ENCODE data around the gene TMEM178B.

Gene TMEM178B

GRCh38 chr7:141497391-141497790 lies 423.5 kb downstream of the TMEM178B start:
- no peak for DNase-seq

DNA sequence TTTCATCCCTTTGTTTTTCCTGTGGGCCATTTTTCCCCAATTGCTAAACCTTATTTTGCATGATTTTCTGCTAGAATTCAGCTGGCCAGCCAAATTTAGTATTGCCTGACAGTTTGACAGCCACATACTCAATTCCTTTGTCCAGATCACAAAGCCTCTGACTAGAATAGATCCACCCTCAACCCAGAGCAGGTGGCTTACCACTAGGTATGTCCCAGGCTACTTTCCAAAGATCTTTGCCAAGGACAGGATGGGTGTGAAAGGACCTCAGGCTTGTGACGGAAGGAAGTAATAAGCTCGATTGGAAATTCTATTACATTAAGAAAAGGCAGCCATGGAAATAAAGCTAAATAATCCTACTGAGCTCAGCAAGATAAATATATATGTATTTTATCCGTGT lies 426.7 kb downstream of the TMEM178B start:
- DNase-seq: no peak

- DNase-seq: no peak
These were observed 427.6 kb downstream of the TMEM178B start for GRCh38 chr7:141501451-141501850.

DNA sequence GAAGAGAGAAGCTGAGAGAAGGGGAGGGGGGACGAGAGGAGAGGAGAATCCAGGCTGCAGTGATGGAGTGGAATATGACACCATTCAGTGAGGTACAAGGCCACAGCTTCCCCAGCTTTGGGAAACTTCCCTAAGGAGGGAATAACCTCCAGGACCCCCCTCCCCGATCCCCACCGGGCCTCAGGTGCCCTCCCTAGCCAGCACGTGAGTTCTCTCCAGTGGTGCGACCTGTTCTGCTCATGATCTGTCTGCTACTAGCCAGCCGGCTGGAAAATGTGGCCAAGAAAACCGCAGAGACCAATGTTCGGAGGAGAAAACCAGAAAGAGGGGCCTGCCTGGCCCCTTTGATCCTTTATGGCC lies 437.4 kb downstream of the TMEM178B start:
- no peak for DNase-seq

DNA sequence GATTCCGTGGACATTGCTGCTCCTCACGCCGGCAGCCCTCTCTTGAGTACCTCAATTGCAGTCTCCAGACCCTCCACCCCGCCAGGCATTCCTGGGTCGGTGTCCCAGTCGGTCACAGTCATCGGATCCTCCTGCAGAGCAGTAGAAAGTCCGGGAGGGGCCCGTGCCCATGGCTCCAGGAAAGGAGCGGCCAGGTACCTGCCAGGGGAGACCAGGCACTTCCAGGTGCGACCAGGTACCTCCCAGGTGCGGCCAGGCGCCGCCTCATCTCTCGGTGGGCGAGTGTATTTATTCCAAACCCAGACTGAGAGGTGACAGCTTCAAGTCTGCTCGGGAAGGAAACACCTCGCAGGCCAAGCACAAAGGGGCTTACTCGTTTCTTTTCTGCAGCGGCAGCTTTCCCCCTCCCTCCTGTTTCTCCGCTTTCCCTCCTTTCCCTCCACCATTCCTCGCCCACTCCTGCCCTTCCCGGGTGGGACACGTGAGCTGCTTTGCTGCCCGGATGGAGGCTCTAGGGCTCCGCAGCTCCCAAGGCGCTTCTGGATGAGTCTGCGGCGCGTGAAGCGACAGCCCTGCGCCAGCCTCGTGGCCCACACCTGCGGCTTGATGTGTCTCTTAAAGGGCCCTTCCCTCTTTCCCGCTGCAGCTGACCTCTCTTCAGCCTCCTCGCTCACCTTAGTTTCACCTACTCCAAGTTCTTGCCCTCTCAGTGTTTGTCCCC lies 438.0 kb downstream of the TMEM178B start:
- peak; percentile 20 for DNase-seq

- DNase-seq: no peak
These were observed 438.7 kb downstream of the TMEM178B start for GRCh38 chr7:141512597-141512996.

DNA sequence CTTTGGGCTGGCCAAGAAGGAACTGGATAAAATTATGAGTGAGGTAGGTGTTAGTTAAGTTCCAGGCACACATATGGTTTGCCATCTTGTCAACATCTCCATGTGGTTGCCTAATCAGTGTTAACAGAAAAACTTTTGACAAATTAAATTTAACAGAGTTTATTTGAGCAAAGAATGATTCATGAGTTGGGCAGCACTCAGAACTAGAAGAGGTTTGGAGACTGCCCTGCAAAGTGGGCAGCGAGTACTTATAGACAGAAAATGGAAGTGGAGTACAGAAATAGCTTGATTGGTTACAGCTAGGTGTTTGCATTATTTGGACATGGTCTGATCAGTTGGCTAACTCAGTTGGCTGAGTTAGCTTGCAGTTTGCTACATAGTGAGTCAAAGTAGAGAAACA lies 439.9 kb downstream of the TMEM178B start:
- DNase-seq: no peak

DNA sequence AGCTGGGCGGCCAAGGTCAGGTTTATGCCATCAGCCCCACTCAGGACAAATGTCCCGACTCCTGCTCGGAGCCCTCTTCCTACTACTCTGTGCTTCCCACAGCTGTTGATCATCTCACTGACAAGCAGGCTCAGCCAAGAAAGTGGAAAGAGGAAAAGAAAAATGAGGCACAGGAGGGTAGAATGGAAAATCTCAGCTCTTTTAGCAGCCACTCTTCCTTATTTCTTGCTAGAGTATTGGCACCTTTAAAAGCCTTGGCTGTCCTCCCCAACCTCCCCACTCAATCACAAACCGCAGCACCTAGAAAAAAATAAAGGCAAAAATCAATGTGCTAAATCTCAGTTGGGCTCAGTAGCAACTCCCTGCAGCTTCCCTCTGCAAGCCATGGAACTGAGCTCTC lies 442.1 kb downstream of the TMEM178B start:
- no peak for DNase-seq

GRCh38 chr7:141519623-141520022 lies 445.8 kb downstream of the TMEM178B start:
- no peak for DNase-seq

GRCh38 chr7:141522657-141523342 lies 448.9 kb downstream of the TMEM178B start:
- DNase-seq: no peak

DNA sequence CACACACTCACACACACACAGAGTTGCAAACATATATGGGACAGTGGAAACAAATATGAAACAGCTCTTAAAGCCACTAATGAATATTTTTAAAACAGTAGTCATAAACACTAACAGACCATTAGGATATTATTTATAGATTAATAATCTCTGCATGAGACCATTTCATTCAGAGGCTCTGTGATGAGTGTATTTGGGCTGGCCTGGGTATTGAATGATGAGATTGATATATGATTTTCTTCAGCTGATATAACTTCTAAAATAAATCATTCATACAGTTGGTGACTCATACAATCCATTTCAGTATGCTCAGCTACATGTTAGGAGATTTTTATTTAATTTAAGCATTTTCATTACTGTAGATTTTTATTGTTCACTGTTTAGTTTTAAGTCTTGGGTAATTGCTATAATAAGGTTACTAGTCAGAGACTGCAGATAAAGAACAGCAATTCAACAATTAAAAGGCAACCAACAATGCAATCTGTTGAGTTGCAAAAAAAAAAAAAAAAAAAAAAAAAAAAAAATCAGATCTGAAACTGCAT lies 452.2 kb downstream of the TMEM178B start:
- DNase-seq: no peak

DNA sequence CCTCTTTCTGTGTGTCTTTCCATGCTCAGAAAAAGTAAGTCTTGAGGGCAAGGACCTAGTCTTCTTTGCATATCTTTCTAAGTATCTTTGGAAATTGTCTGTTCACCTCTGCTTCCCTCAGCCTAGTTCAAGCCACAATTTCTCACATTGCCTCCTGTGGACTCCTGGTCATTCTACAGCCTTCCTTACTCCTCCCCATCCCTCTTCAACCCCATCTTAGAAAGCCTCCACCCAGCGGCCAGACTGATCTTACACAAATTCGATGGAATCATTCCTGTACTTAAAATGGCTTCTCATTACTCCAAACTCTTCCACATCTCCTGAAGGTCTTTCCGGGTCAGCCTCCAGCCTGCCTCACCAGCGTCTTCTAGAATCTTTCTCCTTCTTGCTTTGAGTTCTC lies 453.2 kb downstream of the TMEM178B start:
- DNase-seq: no peak

GRCh38 chr7:141528399-141528798 lies 454.5 kb downstream of the TMEM178B start:
- no peak for DNase-seq
